ENCODE data around the gene FAT1. TPM values are rescaled to one million over a fixed set of nuclear protein-coding genes. Genes with fewer than 3 reads are reported as not detected.

Gene FAT1
- total and polyA plus RNA-seq, 2 donors (not counting 3 experiments of a cell fraction or from before 2014, with no cell fraction given), result 9.2 to 9.8 TPM

DNA sequence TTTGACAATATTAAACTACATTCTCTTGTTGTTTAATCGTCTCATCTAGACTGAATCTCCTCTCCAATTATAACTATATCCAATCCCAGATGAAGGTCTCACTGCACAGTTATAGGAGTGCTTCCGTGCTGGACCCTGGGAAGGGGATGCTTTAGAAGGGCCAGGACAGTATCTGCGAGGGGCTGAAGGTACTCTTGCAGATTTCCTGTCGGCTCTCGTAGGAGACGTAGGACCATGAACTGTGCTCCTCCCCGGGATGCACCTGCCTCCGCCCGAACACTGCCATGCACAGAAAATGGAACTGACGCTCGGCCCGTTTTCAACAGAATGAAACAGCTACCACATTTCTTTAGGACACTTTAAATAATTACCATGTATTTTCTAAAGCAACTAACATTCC, 39.4 kb downstream of the FAT1 start:
- Histone ChIP-seq H3K79me2 (ENCODE audit: control insufficient read depth, insufficient read depth, low read length) (no peaks in the 10 kb centered on the region), H3K27ac (ENCODE audit: insufficient read depth, low read depth, low read length) (no peak overlapping the region), H3K9me3 (replicated peaks; ENCODE audit: control insufficient read depth, insufficient read depth, low read length) (no peaks in the 10 kb centered on the region), H3K4me1 (ENCODE audit: control insufficient read depth, extremely low read depth, insufficient read depth, low read length) (no peaks in the 10 kb centered on the region), H3K4me2 (ENCODE audit: insufficient read depth, low read length) (no peak overlapping the region), H2AFZ (ENCODE audit: low read depth, low read length) (no peak overlapping the region), H3K9me1 (replicated peaks; ENCODE audit: control insufficient read depth, extremely low read depth, insufficient read depth, low read length) (no peaks in the 10 kb centered on the region), H3K36me3 (ENCODE audit: control insufficient read depth in 2 of 2, extremely low read depth in 1 of 2, insufficient read depth in 2 of 2, low read length in 2 of 2) (no peaks in the 10 kb centered on the region), H4K20me1 (replicated peaks; ENCODE audit: control insufficient read depth, extremely low read depth, insufficient read depth, low read length) (no peaks in the 10 kb centered on the region), H3K27me3 (ENCODE audit: control insufficient read depth in 2 of 2, insufficient read depth in 2 of 2, low read length in 2 of 2) (no peaks in the 10 kb centered on the region), H3K4me3 (replicated peaks in 1 of 3; ENCODE audit: insufficient read depth in 1 of 3, low read depth in 1 of 3, low read length in 3 of 3) (no peak overlapping the region), H3K9ac (replicated peaks; ENCODE audit: extremely low read depth, insufficient read depth, low read length) (no peak overlapping the region)
- BruUV-seq (replicated peaks), result no TSS peak
- FAIRE-seq (no peak), DNase-seq (ENCODE audit: low read depth, low spot score) (no peak)
- dilution Hi-C loops (cut with MboI; ENCODE audit: extremely low pct_ligation_motif_present, low sequenced_read_pairs), result no loop called here
- TF ChIP-seq, protein P1, sequence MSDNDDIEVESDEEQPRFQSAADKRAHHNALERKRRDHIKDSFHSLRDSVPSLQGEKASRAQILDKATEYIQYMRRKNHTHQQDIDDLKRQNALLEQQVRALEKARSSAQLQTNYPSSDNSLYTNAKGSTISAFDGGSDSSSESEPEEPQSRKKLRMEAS (IDR thresholded peaks at IDR 0.05; ENCODE audit: insufficient read depth, insufficient read length), result no peak
- TF ChIP-seq POLR2AphosphoS5 (IDR thresholded peaks at IDR 0.05; ENCODE audit: insufficient read depth, low read depth, low read length) (no peak), MYC (IDR thresholded peaks at IDR 0.05; ENCODE audit: low read depth, low read length) (no peak), EZH2 (IDR thresholded peaks at IDR 0.05; ENCODE audit: borderline replicate concordance, low read depth, low read length, severe bottlenecking) (no peak), JUN (IDR thresholded peaks at IDR 0.05; ENCODE audit: borderline replicate concordance, insufficient read depth, insufficient read length, low read depth) (no peak), FOS (IDR thresholded peaks at IDR 0.05; ENCODE audit: borderline replicate concordance, insufficient read depth, low read length) (no peak), GATA2 (IDR thresholded peaks at IDR 0.05; ENCODE audit: insufficient read depth, insufficient read length, low read depth, low read length) (no peak), POLR2A (IDR thresholded peaks at IDR 0.05; ENCODE audit: low read depth, low read length) (no peak)
- TF ChIP-seq, protein P2, sequence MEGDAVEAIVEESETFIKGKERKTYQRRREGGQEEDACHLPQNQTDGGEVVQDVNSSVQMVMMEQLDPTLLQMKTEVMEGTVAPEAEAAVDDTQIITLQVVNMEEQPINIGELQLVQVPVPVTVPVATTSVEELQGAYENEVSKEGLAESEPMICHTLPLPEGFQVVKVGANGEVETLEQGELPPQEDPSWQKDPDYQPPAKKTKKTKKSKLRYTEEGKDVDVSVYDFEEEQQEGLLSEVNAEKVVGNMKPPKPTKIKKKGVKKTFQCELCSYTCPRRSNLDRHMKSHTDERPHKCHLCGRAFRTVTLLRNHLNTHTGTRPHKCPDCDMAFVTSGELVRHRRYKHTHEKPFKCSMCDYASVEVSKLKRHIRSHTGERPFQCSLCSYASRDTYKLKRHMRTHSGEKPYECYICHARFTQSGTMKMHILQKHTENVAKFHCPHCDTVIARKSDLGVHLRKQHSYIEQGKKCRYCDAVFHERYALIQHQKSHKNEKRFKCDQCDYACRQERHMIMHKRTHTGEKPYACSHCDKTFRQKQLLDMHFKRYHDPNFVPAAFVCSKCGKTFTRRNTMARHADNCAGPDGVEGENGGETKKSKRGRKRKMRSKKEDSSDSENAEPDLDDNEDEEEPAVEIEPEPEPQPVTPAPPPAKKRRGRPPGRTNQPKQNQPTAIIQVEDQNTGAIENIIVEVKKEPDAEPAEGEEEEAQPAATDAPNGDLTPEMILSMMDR (IDR thresholded peaks at IDR 0.05; ENCODE audit: extremely low read depth in 1 of 2, insufficient read depth in 1 of 2, low read depth in 1 of 2, low read length in 2 of 2), result no peak
- intact Hi-C loops (cut with micrococcal nuclease), result no loop called here
- CTCF ChIA-PET, result no interaction called here
- POLR2A ChIA-PET, result no interaction called here
